GM18861 (cell line): ENCODE measurements around the gene BEX3.

Experiments used
- ATAC-seq: cut with Tn5 transposase; IDR thresholded peaks from one replicate; pipeline ENCODE4 v1.9.1; 2021; ENCODE audit not compliant: unreplicated experiment

BEX3 gene

GRCh38 chrX:103418811-103419340 is 42.5 kb downstream of the BEX3 start:
- ATAC-seq: no peak

- no peak for ATAC-seq
Observed at GRCh38 chrX:103423955-103424638, 47.8 kb downstream of the BEX3 start.
